ENCODE data around the gene ARHGAP29.

The ARHGAP29 gene

DNA sequence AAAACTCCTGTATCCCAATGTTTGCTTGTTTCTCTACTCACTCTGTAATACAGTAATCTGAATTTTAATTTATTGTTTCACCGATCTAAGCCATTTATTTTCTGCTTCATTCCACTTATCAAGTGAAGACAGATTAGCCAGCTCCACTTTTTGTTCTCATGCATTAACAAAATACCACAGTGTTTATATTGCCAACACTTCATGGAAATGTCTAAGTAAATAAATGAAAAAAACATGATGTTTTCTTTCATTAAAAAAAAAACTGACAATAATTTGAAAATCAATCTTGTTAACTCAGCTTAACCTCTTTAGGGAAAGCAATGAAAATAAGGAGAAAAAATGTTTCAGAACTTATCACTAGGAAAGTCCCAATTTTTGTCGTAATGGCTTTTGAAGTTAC is 11.5 kb downstream of the ARHGAP29 start:
- TF ChIP-seq, protein P1, sequence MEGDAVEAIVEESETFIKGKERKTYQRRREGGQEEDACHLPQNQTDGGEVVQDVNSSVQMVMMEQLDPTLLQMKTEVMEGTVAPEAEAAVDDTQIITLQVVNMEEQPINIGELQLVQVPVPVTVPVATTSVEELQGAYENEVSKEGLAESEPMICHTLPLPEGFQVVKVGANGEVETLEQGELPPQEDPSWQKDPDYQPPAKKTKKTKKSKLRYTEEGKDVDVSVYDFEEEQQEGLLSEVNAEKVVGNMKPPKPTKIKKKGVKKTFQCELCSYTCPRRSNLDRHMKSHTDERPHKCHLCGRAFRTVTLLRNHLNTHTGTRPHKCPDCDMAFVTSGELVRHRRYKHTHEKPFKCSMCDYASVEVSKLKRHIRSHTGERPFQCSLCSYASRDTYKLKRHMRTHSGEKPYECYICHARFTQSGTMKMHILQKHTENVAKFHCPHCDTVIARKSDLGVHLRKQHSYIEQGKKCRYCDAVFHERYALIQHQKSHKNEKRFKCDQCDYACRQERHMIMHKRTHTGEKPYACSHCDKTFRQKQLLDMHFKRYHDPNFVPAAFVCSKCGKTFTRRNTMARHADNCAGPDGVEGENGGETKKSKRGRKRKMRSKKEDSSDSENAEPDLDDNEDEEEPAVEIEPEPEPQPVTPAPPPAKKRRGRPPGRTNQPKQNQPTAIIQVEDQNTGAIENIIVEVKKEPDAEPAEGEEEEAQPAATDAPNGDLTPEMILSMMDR (IDR thresholded peaks at IDR 0.05): no peak
- Histone ChIP-seq H3K36me3 (no peaks in the 10 kb centered on the region), H3K4me1 (ENCODE audit: control insufficient read depth in 1 of 2, insufficient read depth in 1 of 2, low read depth in 1 of 2, low read length in 1 of 2) (no peaks in the 10 kb centered on the region), H3K9me3 (no peaks in the 10 kb centered on the region), H3K4me3 (ENCODE audit: low read depth in 1 of 2, low read length in 1 of 2) (no peak overlapping the region), H3K27me3 (peaks cover 87% of the 10 kb centered on the region), H3K27ac (no peak overlapping the region)

DNA sequence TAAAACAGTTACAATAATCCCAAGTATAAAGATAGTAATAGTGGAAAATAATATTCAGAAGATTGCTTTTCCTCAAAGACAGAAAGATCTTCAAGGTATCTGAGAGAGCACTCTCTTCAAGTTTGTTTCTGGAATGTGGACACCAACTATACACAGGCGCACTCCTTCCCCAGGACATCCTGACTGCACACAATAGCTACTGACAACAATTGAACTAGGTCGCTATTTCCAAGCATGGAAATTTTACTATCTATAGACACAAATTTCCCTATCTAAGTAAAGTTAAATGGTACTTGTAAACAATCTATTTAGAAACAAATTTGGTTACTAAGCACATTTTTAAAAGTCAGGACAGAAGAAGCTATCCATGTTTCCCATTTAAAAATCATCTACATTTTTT is 19.1 kb downstream of the ARHGAP29 start:
- Histone ChIP-seq H3K36me3 (no peaks in the 10 kb centered on the region), H3K4me1 (ENCODE audit: control insufficient read depth in 1 of 2, insufficient read depth in 1 of 2, low read depth in 1 of 2, low read length in 1 of 2) (no peaks in the 10 kb centered on the region), H3K4me3 (ENCODE audit: low read depth in 1 of 2, low read length in 1 of 2) (no peak overlapping the region), H3K9me3 (no peaks in the 10 kb centered on the region), H3K27me3 (peaks cover 56% of the 10 kb centered on the region), H3K27ac (no peak overlapping the region)
- TF ChIP-seq, protein P1 (IDR thresholded peaks at IDR 0.05): no peak

DNA sequence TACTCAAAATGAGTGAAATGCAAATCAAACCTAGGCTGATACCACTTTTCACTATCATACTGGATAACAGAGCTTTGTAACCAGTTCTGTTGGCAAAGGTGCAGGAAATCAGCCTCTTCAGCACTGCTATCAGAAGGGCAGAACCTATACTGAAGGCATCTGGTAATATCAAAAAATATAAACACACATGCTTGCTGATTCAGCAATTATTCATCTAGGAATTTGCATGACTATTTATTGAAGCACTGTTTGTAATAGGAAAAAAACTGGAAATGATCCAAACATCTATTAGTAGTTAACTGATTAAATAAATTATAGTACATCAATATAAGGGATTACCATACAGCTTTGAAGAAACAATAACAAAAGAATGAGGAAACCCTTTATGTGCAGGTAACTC is 21.4 kb downstream of the ARHGAP29 start:
- H3K27me3 ChIP-seq: peaks cover 40% of the 10 kb centered on the region
- TF ChIP-seq, protein P1 (IDR thresholded peaks at IDR 0.05): no peak
- H3K4me1 ChIP-seq (ENCODE audit: control insufficient read depth in 1 of 2, insufficient read depth in 1 of 2, low read depth in 1 of 2, low read length in 1 of 2): no peaks in the 10 kb centered on the region
- H3K36me3 ChIP-seq: no peaks in the 10 kb centered on the region
- no peak overlapping the region for H3K27ac ChIP-seq
- no peaks in the 10 kb centered on the region for H3K9me3 ChIP-seq
- H3K4me3 ChIP-seq (ENCODE audit: low read depth in 1 of 2, low read length in 1 of 2): no peak overlapping the region

DNA sequence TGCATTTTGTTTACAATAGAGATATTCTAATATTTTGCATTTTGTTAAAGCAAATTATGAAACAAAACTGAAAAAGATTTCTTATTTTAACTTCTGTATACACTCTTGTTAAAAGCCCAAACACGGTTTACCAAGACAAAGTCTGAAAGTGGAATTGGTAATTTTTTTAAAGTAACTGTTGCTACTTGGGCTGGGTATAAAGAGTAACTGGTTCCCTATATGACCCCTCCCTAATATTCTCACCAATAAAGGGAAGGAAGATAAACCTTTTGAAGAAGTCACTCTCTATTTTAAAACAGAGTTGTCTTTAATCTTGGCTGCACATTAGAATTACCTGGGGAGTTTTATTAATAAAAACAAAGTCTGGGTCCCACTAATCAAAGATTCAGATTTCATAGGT is 27.4 kb downstream of the ARHGAP29 start:
- Histone ChIP-seq H3K27ac (no peak overlapping the region), H3K4me1 (ENCODE audit: control insufficient read depth in 1 of 2, insufficient read depth in 1 of 2, low read depth in 1 of 2, low read length in 1 of 2) (no peaks in the 10 kb centered on the region), H3K36me3 (no peaks in the 10 kb centered on the region), H3K9me3 (no peaks in the 10 kb centered on the region), H3K4me3 (ENCODE audit: low read depth in 1 of 2, low read length in 1 of 2) (no peak overlapping the region), H3K27me3 (peaks cover 17% of the 10 kb centered on the region)
- TF ChIP-seq, protein P1 (IDR thresholded peaks at IDR 0.05): no peak

DNA sequence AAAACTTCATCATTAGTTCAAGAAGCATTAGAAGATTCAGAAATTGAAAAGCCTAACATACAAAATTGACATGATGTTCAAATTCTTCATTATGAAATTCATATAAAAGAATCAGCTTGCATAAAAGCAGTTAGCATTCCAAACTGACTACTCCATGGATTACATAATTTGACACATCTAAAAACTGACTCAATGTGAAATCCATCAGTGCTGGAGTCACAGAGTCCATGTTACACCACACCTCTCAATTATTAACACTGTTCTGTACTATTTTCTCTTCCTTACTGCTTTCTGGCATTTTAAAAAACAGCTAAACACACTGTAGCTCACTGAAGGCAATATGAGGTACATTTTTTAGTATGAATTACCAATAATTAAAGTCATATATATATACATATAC is 28.0 kb downstream of the ARHGAP29 start:
- no peaks in the 10 kb centered on the region for H3K36me3 ChIP-seq
- no peak overlapping the region for H3K27ac ChIP-seq
- no peaks in the 10 kb centered on the region for H3K9me3 ChIP-seq
- H3K4me3 ChIP-seq (ENCODE audit: low read depth in 1 of 2, low read length in 1 of 2): no peak overlapping the region
- H3K27me3 ChIP-seq: peaks cover 14% of the 10 kb centered on the region
- H3K4me1 ChIP-seq (ENCODE audit: control insufficient read depth in 1 of 2, insufficient read depth in 1 of 2, low read depth in 1 of 2, low read length in 1 of 2): no peaks in the 10 kb centered on the region
- TF ChIP-seq, protein P1 (IDR thresholded peaks at IDR 0.05): no peak

DNA sequence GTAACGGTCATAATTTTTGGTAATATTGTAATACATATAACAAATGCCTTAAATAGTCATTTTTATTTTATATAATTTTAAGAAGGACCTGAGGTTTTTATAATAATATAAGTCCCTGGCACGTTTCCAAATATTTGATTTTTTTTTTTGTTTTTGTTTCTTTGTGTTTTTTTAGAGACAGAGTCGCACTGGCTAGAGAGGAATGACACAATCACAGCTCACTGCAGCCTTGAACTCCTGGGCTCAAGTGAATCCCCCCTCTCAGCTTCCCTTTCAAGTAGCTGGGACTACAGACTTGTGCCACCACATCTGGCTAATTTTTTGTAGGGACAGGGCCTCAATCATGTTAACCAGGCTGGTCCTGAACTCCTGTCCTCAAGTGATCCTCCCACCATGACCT is 29.7 kb downstream of the ARHGAP29 start:
- TF ChIP-seq, protein P1 (IDR thresholded peaks at IDR 0.05): no peak
- Histone ChIP-seq H3K4me3 (ENCODE audit: low read depth in 1 of 2, low read length in 1 of 2) (no peak overlapping the region), H3K9me3 (no peaks in the 10 kb centered on the region), H3K27ac (no peak overlapping the region), H3K27me3 (peaks cover 22% of the 10 kb centered on the region), H3K4me1 (ENCODE audit: control insufficient read depth in 1 of 2, insufficient read depth in 1 of 2, low read depth in 1 of 2, low read length in 1 of 2) (no peaks in the 10 kb centered on the region), H3K36me3 (no peaks in the 10 kb centered on the region)
